HG03342 (cell line): ENCODE measurements around the gene OGFR.
"Not testable (repeated sequence)": the region's sequence is repeated elsewhere in the genome, so short reads cannot be mapped to it uniquely, and the experiment has no call there.

Experiments used
- ATAC-seq: cut with Tn5 transposase; IDR thresholded peaks from one replicate; pipeline ENCODE4 v1.9.1; 2021; ENCODE audit warnings: mild to moderate bottlenecking, moderate library complexity; ENCODE audit not compliant: unreplicated experiment

Gene OGFR

GRCh38 chr20:62836967-62837490, 32.4 kb downstream of the OGFR start:
- ATAC-seq, result no peak

- no peak for ATAC-seq
Measured at GRCh38 chr20:62837790-62838127, 33.1 kb downstream of the OGFR start.

DNA sequence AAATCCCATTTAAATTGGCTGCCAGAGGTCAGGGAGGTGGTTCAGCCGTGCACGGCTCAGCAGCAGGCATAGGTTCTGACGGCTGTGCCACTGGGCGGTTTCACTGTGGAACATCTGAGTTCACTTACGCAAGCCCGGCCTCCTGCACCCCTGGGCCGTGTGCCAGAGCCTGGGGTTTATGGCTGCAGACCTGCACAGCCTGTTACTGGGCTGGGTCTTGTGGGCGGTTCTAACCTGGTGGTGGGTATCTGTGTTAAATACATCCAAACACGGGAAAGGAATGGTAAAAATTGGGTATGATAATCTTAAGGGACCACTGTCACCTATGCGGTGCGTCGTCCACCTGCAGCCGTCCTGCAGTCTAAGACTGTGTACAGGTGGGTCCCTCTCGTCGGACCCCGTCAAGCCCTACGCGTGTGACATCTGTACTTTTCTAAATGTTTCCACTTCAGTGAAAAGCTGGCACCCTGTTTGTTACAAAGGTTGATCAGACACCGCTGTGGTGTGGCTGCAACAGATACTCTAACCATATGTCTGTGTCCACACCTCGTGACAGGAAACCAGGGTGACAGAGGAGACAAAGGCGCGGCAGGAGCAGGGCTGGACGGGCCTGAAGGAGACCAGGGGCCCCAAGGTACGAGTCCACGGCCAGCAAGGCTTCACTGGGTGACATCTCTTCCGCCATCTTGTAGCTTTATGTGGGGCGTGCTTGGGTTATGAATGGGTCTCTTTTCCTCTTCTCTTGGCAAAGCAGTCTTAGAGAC, 33.7 kb downstream of the OGFR start:
- ATAC-seq, result no peak

DNA sequence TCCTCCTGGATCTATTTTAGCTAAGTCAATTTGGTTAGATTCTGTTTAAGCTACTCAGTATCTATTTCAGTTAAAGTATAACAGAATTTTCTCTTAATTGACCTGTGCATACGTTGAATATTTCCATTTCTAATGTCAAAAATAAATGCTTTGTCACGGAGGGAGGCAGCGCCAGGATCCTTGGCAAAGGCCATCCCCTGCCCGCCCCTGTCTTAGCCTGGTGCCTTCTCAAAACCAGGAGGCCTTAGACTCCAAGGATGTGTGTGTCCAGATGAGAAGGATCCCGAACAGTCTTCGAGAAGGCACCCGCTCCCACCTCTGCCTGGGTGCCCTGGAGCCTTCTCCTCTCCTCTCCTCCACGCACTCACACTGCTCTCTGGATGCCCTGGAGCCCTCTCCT, 34.6 kb downstream of the OGFR start:
- ATAC-seq, result no peak

GRCh38 chr20:62839816-62840215, 35.2 kb downstream of the OGFR start:
- ATAC-seq, result no peak

GRCh38 chr20:62840244-62841197, 35.9 kb downstream of the OGFR start:
- ATAC-seq, result no peak

- ATAC-seq, result no peak
Measured at GRCh38 chr20:62841705-62842212, 37.1 kb downstream of the OGFR start.

GRCh38 chr20:62843656-62844055, 39.0 kb downstream of the OGFR start:
- no peak for ATAC-seq

DNA sequence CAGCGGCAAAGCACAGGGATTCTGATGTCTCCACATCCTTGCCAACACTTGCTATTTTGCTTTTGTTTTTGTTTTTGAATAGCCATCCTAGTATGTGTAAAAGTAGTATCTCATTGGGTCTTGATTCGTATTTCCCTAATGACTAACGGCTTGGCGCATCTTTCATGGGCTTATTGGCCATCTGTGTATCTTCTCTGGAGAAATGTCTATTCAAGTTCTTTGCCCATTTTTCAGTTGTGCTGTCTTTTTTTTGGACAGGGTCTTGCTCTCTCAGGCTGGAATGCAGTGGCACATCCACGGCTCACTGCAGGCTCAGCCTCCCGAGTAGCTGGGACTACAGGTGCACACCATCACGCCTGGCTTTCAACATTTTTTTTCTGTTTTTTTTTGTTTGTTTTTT, 39.5 kb downstream of the OGFR start:
- ATAC-seq, result no peak

GRCh38 chr20:62845416-62846160, 41.0 kb downstream of the OGFR start:
- ATAC-seq, result no peak

- ATAC-seq, result no peak
Measured at GRCh38 chr20:62846166-62846890, 41.7 kb downstream of the OGFR start.

- not testable (repeated sequence) for ATAC-seq
Measured at GRCh38 chr20:62848917-62849316, 44.3 kb downstream of the OGFR start.

DNA sequence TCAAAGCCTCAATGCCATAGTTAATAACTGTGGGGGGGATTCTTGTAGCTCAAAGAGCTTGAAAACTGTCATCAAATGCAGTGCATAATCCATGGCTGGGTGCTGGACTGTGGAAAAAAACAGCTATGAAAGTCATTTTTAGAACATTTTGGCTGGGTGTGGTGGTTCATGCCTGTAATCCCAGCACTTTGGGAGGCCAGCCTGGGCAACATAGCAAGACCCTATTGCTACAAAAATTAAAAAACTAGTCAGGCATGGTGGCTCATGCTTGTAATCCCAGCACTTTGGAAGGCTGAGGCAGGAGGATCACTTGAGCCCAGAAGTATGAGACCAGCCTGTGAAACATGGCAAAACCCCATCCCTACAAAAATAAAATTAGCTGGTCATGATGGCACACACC, 44.8 kb downstream of the OGFR start:
- ATAC-seq, result no peak

DNA sequence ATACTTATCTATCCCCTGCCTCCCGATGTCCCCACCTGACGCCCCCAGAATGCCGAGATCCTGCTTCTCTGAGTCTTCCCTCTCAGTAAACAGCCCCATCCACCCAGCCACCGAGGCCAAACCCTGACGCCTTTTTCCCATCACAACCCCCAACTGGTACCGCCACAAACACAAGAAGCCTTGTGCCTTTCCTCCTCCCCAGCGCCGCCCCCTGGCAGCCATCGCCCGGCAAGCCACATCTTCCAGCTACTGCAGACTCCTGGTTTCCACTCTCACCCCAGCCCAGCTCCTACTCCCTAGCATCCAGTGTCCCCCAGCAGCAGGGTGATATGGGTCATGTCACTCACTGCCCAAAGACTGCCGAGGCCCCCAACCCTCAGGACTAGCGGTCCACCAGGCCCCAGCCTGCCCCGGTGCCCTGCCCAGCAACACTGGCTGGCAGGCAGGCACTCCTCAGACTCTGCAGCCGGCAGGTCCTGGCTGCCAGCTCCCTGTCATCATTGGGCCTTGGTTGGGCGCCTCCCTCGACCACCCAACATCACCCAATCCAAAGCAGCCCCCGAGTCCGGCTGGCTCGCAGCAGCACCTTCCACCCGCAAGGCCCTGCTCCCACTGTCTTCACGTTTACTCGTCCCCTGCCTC, 45.8 kb downstream of the OGFR start:
- ATAC-seq, result no peak

DNA sequence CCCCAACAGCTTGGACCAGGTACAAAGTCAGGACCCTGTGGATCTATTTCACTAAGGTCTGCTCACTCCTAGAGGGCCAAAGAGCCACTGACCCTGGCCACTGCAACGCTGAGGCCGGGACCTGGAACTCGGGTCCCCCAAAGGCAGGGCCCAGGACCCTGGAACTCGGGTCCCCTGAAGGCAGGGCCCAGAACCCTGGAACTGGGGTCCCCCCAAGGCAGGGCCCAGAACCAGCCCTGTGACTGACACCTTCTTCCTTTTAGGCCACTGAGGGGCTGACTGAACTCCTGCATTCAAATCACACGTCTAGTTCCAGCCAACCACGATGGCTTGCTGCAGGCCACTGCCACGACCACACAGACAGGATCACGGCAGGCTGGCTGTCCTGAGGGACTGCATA, 47.6 kb downstream of the OGFR start:
- no peak for ATAC-seq

DNA sequence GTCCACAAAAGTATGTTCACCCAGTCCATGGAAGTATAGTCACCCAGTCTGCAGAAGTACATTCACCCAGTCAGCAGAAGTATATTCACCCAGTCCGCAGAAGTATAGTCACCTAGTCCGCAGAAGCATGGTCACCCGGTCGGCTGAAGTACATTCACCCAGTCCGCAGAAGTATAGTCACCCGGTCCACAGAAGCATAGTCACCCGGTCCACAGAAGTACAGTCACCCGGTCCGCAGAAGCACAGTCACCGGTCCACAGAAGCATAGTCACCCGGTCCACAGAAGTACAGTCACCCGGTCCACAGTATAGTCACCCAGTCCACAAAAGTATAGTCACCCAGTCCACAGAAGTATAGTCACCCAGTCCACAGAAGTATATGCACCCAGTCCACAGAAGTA, 48.2 kb downstream of the OGFR start:
- no peak for ATAC-seq

DNA sequence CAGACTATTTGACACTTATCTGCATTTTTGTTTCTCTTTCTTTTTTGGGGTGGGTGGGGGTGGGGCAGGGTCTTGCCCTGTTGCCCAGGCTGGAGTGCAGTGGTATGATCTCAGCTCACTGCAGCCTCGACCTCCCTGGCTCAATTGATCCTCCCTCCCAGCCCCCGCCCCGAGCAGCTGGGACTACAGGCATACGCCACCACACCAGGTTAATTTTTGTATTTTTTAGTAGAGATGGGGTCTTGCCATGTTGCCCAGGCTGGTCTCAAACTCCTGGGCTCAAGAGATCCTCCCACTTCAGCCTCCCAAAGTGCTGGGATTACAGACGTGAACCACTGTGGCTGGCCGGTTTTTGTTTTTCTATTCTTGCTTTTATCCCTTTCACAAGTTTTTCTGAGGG, 48.7 kb downstream of the OGFR start:
- ATAC-seq, result not testable (repeated sequence)

GRCh38 chr20:62854121-62854520, 49.5 kb downstream of the OGFR start:
- no peak for ATAC-seq

- no peak for ATAC-seq
Measured at GRCh38 chr20:62855120-62855519, 50.5 kb downstream of the OGFR start.
